K562 (cell line): ENCODE data around the gene CCDC116. TPM values are rescaled to one million over a fixed set of nuclear protein-coding genes. Genes with fewer than 3 reads are reported as not detected.

Experiments
- ARID3B ChIP-seq: fragments of 250-450 bp; sonication (Bioruptor Pico); IDR thresholded peaks from 2 replicates; pipeline ENCODE4 v1.4.0; 2020; ENCODE audit warnings: borderline replicate concordance
- CHD2 ChIP-seq: IDR thresholded peaks from 2 replicates; pipeline ENCODE4 v1.6.1; 2011; ENCODE audit warnings: low read depth, low read length
- HMGXB4 ChIP-seq: sonication (generic); formaldehyde crosslinking; IDR thresholded peaks from 2 replicates; pipeline ENCODE4 v1.8.1; 2023; ENCODE audit warnings: mild to moderate bottlenecking, missing genetic modification reagents
- MAFK ChIP-seq: IDR thresholded peaks from 2 replicates; pipeline ENCODE4 v1.6.1; 2011; ENCODE audit warnings: low read length, improper control_type of control experiment
- MITF ChIP-seq: IDR thresholded peaks from 2 replicates; pipeline ENCODE4 v1.6.1; 2014; ENCODE audit warnings: antibody characterized with exemption
- PML ChIP-seq: IDR thresholded peaks from 2 replicates; pipeline ENCODE4 v1.6.1; 2012; ENCODE audit warnings: low read length, inconsistent platforms
- TEAD4 ChIP-seq, 2 experiments: sonication (generic) in 1 of 2; formaldehyde crosslinking in 1 of 2; IDR thresholded peaks; 2 replicates each; pipeline versions ENCODE4 v1.6.1 to v1.8.0; 2012 to 2022; ENCODE audit warnings: borderline replicate concordance in 1 of 2, inconsistent platforms in 1 of 2, low read length in 1 of 2, mild to moderate bottlenecking in 1 of 2, missing genetic modification reagents in 1 of 2
- polyA plus RNA-seq, 8 experiments: library from polyadenylated mRNA; depleted of rRNA in 4 of 8; stranded (reverse) in 5 of 8; unstranded in 3 of 8; fragments of >200 nt; fragmentation: Nextera tagmentation in 2 of 8; fragmentation: Illumina TruSeq in 1 of 8; extraction: Ambion mirVana in 2 of 8; extraction: Trizol in 1 of 8; gene quantifications; 2 replicates each; pipeline versions ENCODE4 v1.2.1 to v1.2.3, GENCODE V29; 2011 to 2014; ENCODE audit warnings: inconsistent platforms in 1 of 8, missing spikeins in 1 of 8
- total RNA-seq, 7 experiments: library from RNA; depleted of rRNA in 6 of 7; stranded (reverse); fragments of >200 nt in 6 of 7; fragmentation: Illumina TruSeq in 2 of 7; extraction: Trizol in 2 of 7; gene quantifications; 2 replicates each; pipeline versions ENCODE4 v1.2.1 to v1.2.3, GENCODE V29; 2011 to 2021; ENCODE audit warnings: low replicate concordance in 1 of 7

The CCDC116 gene
- total and polyA plus RNA-seq, 9 of the 15 experiments (the other 6 are each of a cell fraction or from before 2014, with no cell fraction given): 1.6 to 11.3 (median 4.7) TPM

DNA sequence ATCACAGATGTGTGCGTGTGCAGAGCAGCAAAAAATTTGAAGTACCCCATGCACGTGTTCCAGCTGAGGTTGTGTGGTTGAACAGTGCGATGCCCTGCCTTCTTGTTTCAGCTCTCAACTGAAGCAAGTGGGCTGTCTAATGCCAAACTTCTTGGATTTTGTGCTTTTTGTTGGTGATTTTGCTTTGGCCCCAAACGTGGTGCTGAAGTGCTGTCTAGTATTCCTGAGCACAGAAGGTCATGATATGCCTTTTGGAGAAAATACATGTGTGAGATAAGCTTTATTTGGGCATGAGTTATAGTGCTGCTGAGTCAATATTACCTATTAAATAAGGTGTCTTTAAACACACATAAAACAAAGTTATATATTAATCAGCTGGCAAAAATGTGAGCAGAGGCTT lies 16.8 kb upstream of the CCDC116 start (continued):
- no peak for TF ChIP-seq MITF
- TF ChIP-seq PML: peak; percentile 12; the same call in 1 of the 2 replicates
- 0 out of 2 replicates have a peak, but pooled peaks have one; percentile 85 for TF ChIP-seq ARID3B (CRISPR knock-in tag)
- peak; percentile 14; the same call in 1 of the 2 replicates for TF ChIP-seq MAFK
- peak; percentile 28; the same call in 1 of the 2 replicates for TF ChIP-seq HMGXB4 (CRISPR knock-in tag)
- TF ChIP-seq TEAD4 (IDR thresholded peaks at IDR 0.05; ENCODE audit: low read length): no peak
- TF ChIP-seq TEAD4 (CRISPR knock-in tag; IDR thresholded peaks at IDR 0.05; ENCODE audit: borderline replicate concordance): no peak
- 0 out of 2 replicates have a peak, but pooled peaks have one; percentile 9 for TF ChIP-seq CHD2
